A549 (cell line): ENCODE results near the gene PIGO. TPM values are rescaled to one million over a fixed set of nuclear protein-coding genes. Genes with fewer than 3 reads are reported as not detected.
A peak's percentile ranks its signal among the peaks of the same experiment; 100 is the strongest.

Experiments
- ATOH8 ChIP-seq: fragments of 250-450 bp; sonication (Bioruptor Pico); IDR thresholded peaks from 2 replicates; pipeline ENCODE4 v1.5.0; 2020; ENCODE audit warnings: low read depth, mild to moderate bottlenecking, moderate library complexity
- BHLHE40 ChIP-seq: IDR thresholded peaks from 2 replicates; pipeline ENCODE4 v1.6.1; 2012; ENCODE audit warnings: low read depth, low read length, inconsistent platforms
- CEBPB ChIP-seq, 2 experiments: fragments of >200 bp in 1 of 2; sonication (Bioruptor Twin) in 1 of 2; formaldehyde crosslinking in 1 of 2; IDR thresholded peaks; 2 replicates each; pipeline ENCODE4 v1.6.1; 2012 to 2016
- CHD2 ChIP-seq: fragments of 150-350 bp; IDR thresholded peaks from 2 replicates; pipeline ENCODE4 v1.6.1; 2014; ENCODE audit warnings: low read length; ENCODE audit not compliant: partially characterized antibody
- CHD4 ChIP-seq: fragments of 200-600 bp; sonication (generic); IDR thresholded peaks from 2 replicates; pipeline ENCODE4 v1.6.1; 2016; ENCODE audit warnings: antibody characterized with exemption, mild to moderate bottlenecking, borderline replicate concordance
- CTCF ChIP-seq: fragments of >200 bp; sonication (Bioruptor Twin); formaldehyde crosslinking; IDR thresholded peaks from 3 replicates; pipeline ENCODE4 v1.5.1; 2016
- EHF ChIP-seq: fragments of 250-450 bp; sonication (Bioruptor Pico); IDR thresholded peaks from 2 replicates; pipeline ENCODE4 v1.5.0; 2020; ENCODE audit warnings: mild to moderate bottlenecking
- ELK1 ChIP-seq: fragments of 150-350 bp; IDR thresholded peaks from 2 replicates; pipeline ENCODE4 v1.6.1; 2014; ENCODE audit warnings: low read depth, mild to moderate bottlenecking, low read length
- EP300 ChIP-seq, 2 experiments: fragments of >200 bp; sonication (Bioruptor Twin); formaldehyde crosslinking; IDR thresholded peaks; 2 replicates in 1 of 2; 3 replicates in 1 of 2; pipeline ENCODE4 v1.6.1; 2016 to 2017
- FOSL2 ChIP-seq, 2 experiments: fragments of 450-650 bp in 1 of 2; fragments of >200 bp in 1 of 2; sonication (Bioruptor Twin) in 1 of 2; formaldehyde crosslinking; IDR thresholded peaks; 2 replicates each; pipeline versions ENCODE4 v1.5.0 to v1.6.1; 2016 to 2020; ENCODE audit warnings: mild to moderate bottlenecking in 1 of 2, moderate library complexity in 1 of 2
- HDAC2 ChIP-seq: fragments of 200-600 bp; sonication (generic); IDR thresholded peaks from 2 replicates; pipeline ENCODE4 v1.6.1; 2016
- HES2 ChIP-seq: fragments of >200 bp; sonication (Bioruptor Twin); formaldehyde crosslinking; IDR thresholded peaks from 2 replicates; pipeline ENCODE4 v1.6.1; 2016
- HEYL ChIP-seq: fragments of 250-450 bp; sonication (Bioruptor Pico); IDR thresholded peaks from 2 replicates; pipeline ENCODE4 v1.8.0; 2021; ENCODE audit warnings: mild to moderate bottlenecking, moderate library complexity
- JUNB ChIP-seq: fragments of >200 bp; sonication (Bioruptor Twin); formaldehyde crosslinking; IDR thresholded peaks from 2 replicates; pipeline ENCODE4 v1.6.1; 2016
- MAX ChIP-seq: IDR thresholded peaks from 2 replicates; pipeline ENCODE4 v1.6.1; 2012
- MAZ ChIP-seq: fragments of 150-350 bp; IDR thresholded peaks from 2 replicates; pipeline ENCODE4 v1.6.1; 2014; ENCODE audit warnings: antibody characterized with exemption, low read depth, low read length, borderline replicate concordance
- MYC ChIP-seq: IDR thresholded peaks from 2 replicates; pipeline ENCODE4 v1.6.1; 2012; ENCODE audit warnings: mild to moderate bottlenecking, inconsistent platforms, low read length, improper control_type of control experiment, borderline replicate concordance
- NFE2L2 ChIP-seq: fragments of 150-350 bp; conservative IDR thresholded peaks from 2 replicates; pipeline ENCODE4 v1.6.1; 2014; ENCODE audit warnings: low read length
- NPAS2 ChIP-seq: fragments of 250-450 bp; sonication (Bioruptor Pico); IDR thresholded peaks from 2 replicates; pipeline ENCODE4 v1.8.0; 2022; ENCODE audit warnings: mild to moderate bottlenecking, moderate library complexity, borderline replicate concordance
- NR3C1 ChIP-seq: fragments of >200 bp; sonication (Bioruptor Twin); formaldehyde crosslinking; IDR thresholded peaks from 3 replicates; pipeline ENCODE4 v1.6.1; 2017
- PHF8 ChIP-seq: fragments of 200-600 bp; sonication (generic); IDR thresholded peaks from 2 replicates; pipeline ENCODE4 v1.6.1; 2016; ENCODE audit warnings: low read depth, mild to moderate bottlenecking, antibody characterized with exemption, moderate library complexity, borderline replicate concordance
- POLR2A ChIP-seq: IDR thresholded peaks from 2 replicates; pipeline ENCODE4 v1.6.1; 2012; ENCODE audit warnings: mild to moderate bottlenecking, low read length
- RAD21 ChIP-seq, 2 experiments: fragments of >200 bp in 1 of 2; sonication (Bioruptor Twin) in 1 of 2; formaldehyde crosslinking in 1 of 2; IDR thresholded peaks in 1 of 2; conservative IDR thresholded peaks in 1 of 2; 2 replicates in 1 of 2; 3 replicates in 1 of 2; pipeline ENCODE4 v1.6.1; 2012 to 2018; ENCODE audit warnings: inconsistent platforms in 1 of 2
- RFX5 ChIP-seq: fragments of 450-650 bp; IDR thresholded peaks from 2 replicates; pipeline ENCODE4 v1.7.1; 2014; ENCODE audit warnings: antibody characterized with exemption, mild to moderate bottlenecking, moderate library complexity
- TFCP2L1 ChIP-seq: fragments of 250-450 bp; sonication (Bioruptor Pico); IDR thresholded peaks from 2 replicates; pipeline ENCODE4 v1.5.0; 2021; ENCODE audit warnings: mild to moderate bottlenecking
- TP53 ChIP-seq: fragments of 250-450 bp; sonication (Bioruptor Pico); IDR thresholded peaks from 2 replicates; pipeline ENCODE4 v1.5.0; 2021; ENCODE audit warnings: mild to moderate bottlenecking, moderate library complexity
- ZFP36 ChIP-seq: fragments of 450-650 bp; IDR thresholded peaks from 2 replicates; pipeline ENCODE4 v1.6.1; 2014; ENCODE audit warnings: borderline replicate concordance; ENCODE audit not compliant: partially characterized antibody
- polyA plus RNA-seq, 4 experiments: library from polyadenylated mRNA; depleted of rRNA in 3 of 4; stranded (reverse); fragments of >200 nt; fragmentation: RNase III in 1 of 4; extraction: RNeasy Plus Mini Kit Qiagen cat#74134 plus additional on column Dnase treatment in 1 of 4; gene quantifications; 2 replicates in 3 of 4; 3 replicates in 1 of 4; pipeline ENCODE4 v1.2.3, GENCODE V29; 2011 to 2017

Gene PIGO
- polyA plus RNA-seq, 2 of the 4 experiments (the other 2 are of a cell fraction): 47.0 to 50.4 TPM

DNA sequence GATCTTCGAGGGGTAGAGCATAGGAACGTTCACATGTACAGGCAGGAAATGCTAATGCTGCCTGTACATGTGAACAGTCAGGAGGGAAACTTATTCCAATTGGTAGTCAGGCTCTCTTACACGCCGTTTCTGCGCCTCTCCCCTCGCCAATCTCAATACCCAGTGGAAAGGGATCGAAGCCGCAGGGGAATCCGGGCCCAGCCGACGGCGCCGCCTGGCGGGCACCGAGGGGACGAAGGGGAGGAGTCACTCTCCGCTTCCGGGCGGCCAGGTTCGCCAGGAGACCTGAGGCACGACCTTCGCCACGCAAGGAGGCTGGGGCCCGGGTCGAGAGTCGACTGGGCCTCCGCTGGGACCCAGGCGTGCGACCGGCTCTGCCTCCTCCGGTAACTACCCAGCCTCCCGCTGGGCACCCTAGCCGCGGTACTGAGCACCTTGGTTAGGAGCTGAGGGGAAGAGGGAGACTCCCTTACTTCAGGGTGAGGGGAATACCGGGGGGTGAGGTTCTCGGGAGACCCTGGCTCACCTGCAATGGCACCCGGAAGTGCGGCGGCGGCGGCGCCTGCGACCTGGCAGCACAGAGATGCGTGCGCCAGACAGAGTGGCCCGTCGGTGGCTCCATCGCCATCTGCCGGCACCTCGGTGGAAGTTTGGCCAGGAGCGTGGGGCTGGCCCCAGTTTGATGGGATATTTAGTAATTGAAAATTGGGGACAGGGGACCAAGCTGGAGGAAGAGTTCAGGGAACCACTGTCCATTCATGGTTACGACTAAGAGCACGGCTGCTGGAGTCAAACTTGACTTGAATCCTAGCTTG lies at the start of gene PIGO (continued):
- no peak for TF ChIP-seq ATOH8 (CRISPR knock-in tag)
- no peak for TF ChIP-seq HES2
- TF ChIP-seq EP300 (IDR thresholded peaks at IDR 0.05): no peak
- no peak for TF ChIP-seq HEYL (CRISPR knock-in tag)
- TF ChIP-seq RAD21 (conservative IDR thresholded peaks at IDR 0.05 in 1 of 2, IDR thresholded peaks at IDR 0.05 in 1 of 2): peak; percentile 49 to 58
- TF ChIP-seq MAZ: no peak
- no peak for TF ChIP-seq FOSL2 (IDR thresholded peaks at IDR 0.05)
- TF ChIP-seq FOSL2 (CRISPR knock-in tag; IDR thresholded peaks at IDR 0.05): no peak
- TF ChIP-seq CEBPB (IDR thresholded peaks at IDR 0.05): no peak
- TF ChIP-seq ZFP36: no peak
- TF ChIP-seq EHF (CRISPR knock-in tag): no peak; the same call in 1 of the 2 replicates
- TF ChIP-seq PHF8: peak; percentile 97
- peak; percentile 90 for TF ChIP-seq MAX
- TF ChIP-seq BHLHE40: no peak
- no peak for TF ChIP-seq JUNB
- 0 out of 2 replicates have a peak, but pooled peaks have one; percentile 1 for TF ChIP-seq ELK1
- TF ChIP-seq HDAC2: no peak
- no peak for TF ChIP-seq NFE2L2
- peak; percentile 54; the same call in 1 of the 2 replicates for TF ChIP-seq RFX5
- peak; percentile 82 for TF ChIP-seq CTCF
- peak; percentile 71 for TF ChIP-seq POLR2A
- no peak for TF ChIP-seq TP53
- no peak for TF ChIP-seq TFCP2L1 (CRISPR knock-in tag)
- no peak for TF ChIP-seq CHD4
- no peak for TF ChIP-seq CHD2
- TF ChIP-seq MYC: no peak
- no peak for TF ChIP-seq NR3C1
- no peak for TF ChIP-seq NPAS2 (CRISPR knock-in tag)
